HCT116 (cell line): ENCODE data around the gene GLRA3. TPM values are rescaled to one million over a fixed set of nuclear protein-coding genes. Genes with fewer than 3 reads are reported as not detected.

Experiments
- ATAC-seq: fragments of 200-7000 bp; cut with Tn5 transposase; 2 replicates; pipeline ENCODE4 v1.9.1; 2020; ENCODE audit warnings: mild to moderate bottlenecking, moderate library complexity
- BruUV-seq: library from RNA; stranded (reverse); fragments of 400-500 nt; replicated peaks from 2 replicates; lab custom pipeline; 2021; lab: Mats Ljungman, UMichigan
- CTCF ChIA-PET: fragments of 300-600 bp; sonication (Branson Sonifier 250); formaldehyde crosslinking; loops from one replicate; lab custom pipeline; 2021; ENCODE audit warnings: antibody characterized with exemption; lab: Charles Lee
- POLR2A ChIA-PET: fragments of 300-600, 350-600 bp; sonication (Branson Sonifier 250); formaldehyde crosslinking; loops from one replicate; lab custom pipeline; 2021; ENCODE audit warnings: antibody characterized with exemption; lab: Charles Lee
- RAD21 ChIA-PET, 2 experiments: fragments of 300-600 bp; sonication (Branson Sonifier 250); formaldehyde crosslinking; loops; one replicate each; lab custom pipeline; 2023; ENCODE audit warnings: low total read pairs in 2 of 2; ENCODE audit not compliant: uncharacterized antibody in 2 of 2, unreplicated experiment in 2 of 2, low non-redundant PET in 1 of 2; lab: Charles Lee
- DNase-seq: peaks from one replicate; pipeline ENCODE4 v3.0.0-alpha.2; 2010; ENCODE audit warnings: low read depth, low spot score
- H2AFZ ChIP-seq: fragments of 200-600 bp; shearing (Covaris generic), sonication (generic); 2 replicates; pipeline ENCODE4 v1.6.1; 2017; ENCODE audit warnings: low read depth, mixed run types, mixed read lengths, antibody characterized with exemption, low read length; ENCODE audit not compliant: poor library complexity, severe bottlenecking
- H3K27ac ChIP-seq: 2 replicates; pipeline ENCODE4 v1.5.1; 2012; ENCODE audit warnings: low read depth, low read length
- H3K27me3 ChIP-seq: fragments of 200-600 bp; sonication (generic); 2 replicates; pipeline ENCODE4 v1.6.1; 2016; ENCODE audit warnings: mixed run types, low read length, mixed read lengths; ENCODE audit not compliant: insufficient read depth
- H3K36me3 ChIP-seq, 2 experiments: fragments of 200-500 bp in 1 of 2; fragments of 200-600 bp in 1 of 2; sonication (Bioruptor generic) in 1 of 2; sonication (generic) in 1 of 2; 2 replicates each; pipeline versions ENCODE4 v1.5.1 to v1.6.1; 2014 to 2016; ENCODE audit warnings: low read length in 2 of 2, inconsistent platforms in 1 of 2, mixed read lengths in 1 of 2, mixed run types in 1 of 2; ENCODE audit not compliant: insufficient read depth in 2 of 2, control insufficient read depth in 1 of 2
- H3K4me1 ChIP-seq, 2 experiments: fragments of 200-600 bp in 1 of 2; sonication (generic) in 1 of 2; 2 replicates each; pipeline versions ENCODE4 v1.5.1 to v1.6.1; 2012 to 2017; ENCODE audit warnings: low read length in 2 of 2, inconsistent platforms in 1 of 2, mild to moderate bottlenecking in 1 of 2, mixed read lengths in 1 of 2, mixed run types in 1 of 2, moderate library complexity in 1 of 2; ENCODE audit not compliant: insufficient read depth in 2 of 2, control insufficient read depth in 1 of 2
- H3K4me2 ChIP-seq: fragments of 200-600 bp; sonication (generic); 2 replicates; pipeline ENCODE4 v1.6.1; 2017; ENCODE audit warnings: mixed run types, low read length, mixed read lengths
- H3K4me3 ChIP-seq, 2 experiments: fragments of 200-600 bp in 1 of 2; sonication (generic) in 1 of 2; replicated peaks in 1 of 2; 2 replicates each; pipeline ENCODE4 v1.5.1; 2011 to 2016; ENCODE audit warnings: low read length in 2 of 2, control low read depth in 1 of 2, low read depth in 1 of 2, mild to moderate bottlenecking in 1 of 2, mixed read lengths in 1 of 2, mixed run types in 1 of 2
- H3K79me2 ChIP-seq: fragments of 200-600 bp; sonication (generic); 2 replicates; pipeline ENCODE4 v1.6.1; 2017; ENCODE audit warnings: mild to moderate bottlenecking, mixed run types, low read length, moderate library complexity, mixed read lengths; ENCODE audit not compliant: insufficient read depth
- H3K9ac ChIP-seq: fragments of 200-600 bp; sonication (generic); 2 replicates; pipeline ENCODE4 v1.6.1; 2016; ENCODE audit warnings: low read length, mixed read lengths
- H3K9me2 ChIP-seq: fragments of 200-600 bp; sonication (generic), shearing (Covaris generic); 2 replicates; pipeline ENCODE4 v1.6.1; 2017; ENCODE audit warnings: mixed run types, mild to moderate bottlenecking, moderate library complexity; ENCODE audit not compliant: insufficient read depth
- H3K9me3 ChIP-seq, 2 experiments: fragments of 200-500 bp in 1 of 2; fragments of 200-600 bp in 1 of 2; sonication (Bioruptor generic) in 1 of 2; sonication (generic) in 1 of 2; 2 replicates each; pipeline ENCODE4 v1.6.1; 2014 to 2017; ENCODE audit warnings: low read length in 2 of 2, mixed read lengths in 2 of 2, inconsistent platforms in 1 of 2, low read depth in 1 of 2, mild to moderate bottlenecking in 1 of 2, mixed run types in 1 of 2, moderate library complexity in 1 of 2; ENCODE audit not compliant: control insufficient read depth in 1 of 2, insufficient read depth in 1 of 2
- H4K20me1 ChIP-seq: fragments of 200-600 bp; sonication (generic), shearing (Covaris generic); 2 replicates; pipeline ENCODE4 v1.6.1; 2017; ENCODE audit warnings: mixed run types, mild to moderate bottlenecking, moderate library complexity; ENCODE audit not compliant: insufficient read depth
- ATF3 ChIP-seq: IDR thresholded peaks from 2 replicates; pipeline ENCODE4 v1.6.1; 2012
- CBX3 ChIP-seq: IDR thresholded peaks from 2 replicates; pipeline ENCODE4 v1.6.1; 2012; ENCODE audit warnings: low read depth
- CEBPB ChIP-seq: IDR thresholded peaks from 2 replicates; pipeline ENCODE4 v1.6.1; 2012; ENCODE audit warnings: low read depth
- CTCF ChIP-seq, 3 experiments: fragments of 200-600 bp in 1 of 3; sonication (generic) in 1 of 3; IDR thresholded peaks in 2 of 3; conservative IDR thresholded peaks in 1 of 3; 2 replicates each; pipeline ENCODE4 v1.5.1; 2012 to 2017; ENCODE audit warnings: low read depth in 2 of 3, low read length in 2 of 3, antibody characterized with exemption in 1 of 3, borderline replicate concordance in 1 of 3, control low read depth in 1 of 3, mild to moderate bottlenecking in 1 of 3, mixed read lengths in 1 of 3, mixed run types in 1 of 3, moderate library complexity in 1 of 3; ENCODE audit not compliant: insufficient read depth in 1 of 3
- EGR1 ChIP-seq: IDR thresholded peaks from 2 replicates; pipeline ENCODE4 v1.6.1; 2012; ENCODE audit warnings: low read depth
- ELF1 ChIP-seq: IDR thresholded peaks from 2 replicates; pipeline ENCODE4 v1.6.1; 2012; ENCODE audit warnings: low read depth, borderline replicate concordance
- EZH2 ChIP-seq: fragments of 200-600 bp; sonication (generic); IDR thresholded peaks from 2 replicates; pipeline ENCODE4 v1.6.1; 2017; ENCODE audit warnings: antibody characterized with exemption, mixed run types
- EZH2phosphoT487 ChIP-seq: fragments of 200-600 bp; IDR thresholded peaks from 2 replicates; pipeline ENCODE4 v1.6.1; 2018; ENCODE audit warnings: antibody characterized with exemption, borderline replicate concordance
- FOSL1 ChIP-seq: IDR thresholded peaks from 2 replicates; pipeline ENCODE4 v1.6.1; 2012; ENCODE audit warnings: low read depth
- JUND ChIP-seq: IDR thresholded peaks from 2 replicates; pipeline ENCODE4 v1.6.1; 2012
- MAX ChIP-seq: IDR thresholded peaks from 2 replicates; pipeline ENCODE4 v1.6.1; 2012
- POLR2A ChIP-seq: IDR thresholded peaks from 2 replicates; pipeline ENCODE4 v1.7.0; 2011; ENCODE audit warnings: borderline replicate concordance; ENCODE audit not compliant: insufficient read depth, insufficient read length; ENCODE audit errors: extremely low read depth
- POLR2AphosphoS5 ChIP-seq: IDR thresholded peaks from 2 replicates; pipeline ENCODE4 v1.6.1; 2011; ENCODE audit warnings: mild to moderate bottlenecking, low read depth, low read length, moderate library complexity
- RAD21 ChIP-seq: IDR thresholded peaks from 2 replicates; pipeline ENCODE4 v1.6.1; 2012; ENCODE audit warnings: low read depth, mild to moderate bottlenecking
- SIN3A ChIP-seq: IDR thresholded peaks from 2 replicates; pipeline ENCODE4 v1.6.1; 2012; ENCODE audit warnings: low read depth
- SP1 ChIP-seq: IDR thresholded peaks from 2 replicates; pipeline ENCODE4 v1.6.1; 2012; ENCODE audit warnings: low read depth
- YY1 ChIP-seq: IDR thresholded peaks from 2 replicates; pipeline ENCODE4 v1.6.1; 2011; ENCODE audit warnings: low read length, low read depth, moderate library complexity, mild to moderate bottlenecking; ENCODE audit not compliant: insufficient replicate concordance; ENCODE audit errors: extremely low read depth
- ZBTB33 ChIP-seq: IDR thresholded peaks from 2 replicates; pipeline ENCODE4 v1.6.1; 2011; ENCODE audit warnings: mild to moderate bottlenecking, low read length, moderate library complexity; ENCODE audit not compliant: insufficient replicate concordance; ENCODE audit errors: extremely low read depth
- ZFX ChIP-seq: fragments of 450-650 bp; IDR thresholded peaks from 2 replicates; pipeline ENCODE4 v1.6.1; 2017
- ZNF274 ChIP-seq: fragments of 200-500 bp; sonication (Bioruptor generic); IDR thresholded peaks from 2 replicates; pipeline ENCODE4 v1.6.1; 2014; ENCODE audit warnings: mild to moderate bottlenecking, low read depth, low read length, inconsistent platforms
- intact Hi-C: fragments of 100-400 bp; cut with micrococcal nuclease; formaldehyde crosslinking; loops from 2 replicates; pipeline ENCODE4 v1.10.0; 2022
- total RNA-seq: library from RNA; stranded (reverse); gene quantifications from one replicate; pipeline ENCODE4 v1.2.1, GENCODE V29; 2021; ENCODE audit not compliant: unreplicated experiment

Gene GLRA3
- total RNA-seq, 1 experiment from 2014 or later: not detected

- no peak overlapping the region for H3K9ac ChIP-seq
- ATAC-seq (no peak), DNase-seq (no peak)
- no peaks in the 10 kb centered on the region for H3K79me2 ChIP-seq
- H3K4me2 ChIP-seq: no peak overlapping the region
- TF ChIP-seq ZFX (no peak), YY1 (no peak), MAX (no peak), EZH2 (no peak), CBX3 (no peak), SIN3A (no peak)
- RAD21 ChIA-PET: no interaction called here
- intact Hi-C loops: no loop called here
- POLR2A ChIA-PET: no interaction called here
- BruUV-seq: no TSS peak
- H3K9me3 ChIP-seq: no peaks in the 10 kb centered on the region
- no peaks in the 10 kb centered on the region for H3K36me3 ChIP-seq
- CTCF ChIA-PET: no interaction called here
- no peaks in the 10 kb centered on the region for H3K4me1 ChIP-seq
- no peak overlapping the region for H2AFZ ChIP-seq
- H3K4me3 ChIP-seq: no peak overlapping the region
- no peaks in the 10 kb centered on the region for H4K20me1 ChIP-seq
- H3K9me2 ChIP-seq: no peaks in the 10 kb centered on the region
- H3K27me3 ChIP-seq: no peaks in the 10 kb centered on the region
- H3K27ac ChIP-seq: no peak overlapping the region
These were observed 155.2 kb downstream of the GLRA3 start for GRCh38 chr4:174673865-174674264.

- POLR2A ChIA-PET: no interaction called here
- no peak overlapping the region for H3K4me2 ChIP-seq
- H3K9me2 ChIP-seq: no peaks in the 10 kb centered on the region
- no peak overlapping the region for H3K9ac ChIP-seq
- no peaks in the 10 kb centered on the region for H3K36me3 ChIP-seq
- H3K27me3 ChIP-seq: no peaks in the 10 kb centered on the region
- RAD21 ChIA-PET: no interaction called here
- ATAC-seq (no peak), DNase-seq (no peak)
- no peaks in the 10 kb centered on the region for H3K79me2 ChIP-seq
- no peaks in the 10 kb centered on the region for H3K9me3 ChIP-seq
- intact Hi-C loops: no loop called here
- CTCF ChIA-PET: no interaction called here
- no peak overlapping the region for H3K4me3 ChIP-seq
- H2AFZ ChIP-seq: no peak overlapping the region
- no TSS peak for BruUV-seq
- H3K4me1 ChIP-seq: no peaks in the 10 kb centered on the region
- H4K20me1 ChIP-seq: no peaks in the 10 kb centered on the region
- no peak overlapping the region for H3K27ac ChIP-seq
- TF ChIP-seq CTCF (IDR thresholded peaks at IDR 0.05 in 2 of 3, conservative IDR thresholded peaks at IDR 0.05 in 1 of 3; ENCODE audit: borderline replicate concordance in 1 of 3, insufficient read depth in 1 of 3, low read depth in 2 of 3, low read length in 2 of 3) (no peak), RAD21 (no peak), ZBTB33 (no peak), POLR2AphosphoS5 (no peak), EZH2phosphoT487 (no peak), FOSL1 (no peak), ATF3 (no peak), ZNF274 (no peak), YY1 (no peak), EZH2 (no peak), EGR1 (no peak), JUND (no peak), ELF1 (no peak), POLR2A (no peak), CEBPB (no peak), SP1 (no peak)
These were observed 156.8 kb downstream of the GLRA3 start for GRCh38 chr4:174672276-174672675.
